Measurements from ENCODE around the gene PDE2A.

PDE2A gene

GRCh38 chr11:72704783-72705265 is 30.6 kb upstream of the PDE2A start:
- no peak for DNase-seq (ENCODE audit: low read depth in 2 of 2, low spot score in 1 of 2)

- DNase-seq (ENCODE audit: low read depth in 2 of 2, low spot score in 1 of 2): no peak
Observed at GRCh38 chr11:72704028-72704782, 30.0 kb upstream of the PDE2A start.

- DNase-seq (ENCODE audit: low read depth in 2 of 2, low spot score in 1 of 2): no peak
Observed at GRCh38 chr11:72703267-72704008, 29.2 kb upstream of the PDE2A start.

- DNase-seq (ENCODE audit: low read depth in 2 of 2, low spot score in 1 of 2): no peak
Observed at GRCh38 chr11:72702577-72703241, 28.5 kb upstream of the PDE2A start.

GRCh38 chr11:72702096-72702495 is 27.9 kb upstream of the PDE2A start:
- no peak for DNase-seq (ENCODE audit: low read depth in 2 of 2, low spot score in 1 of 2)

- DNase-seq (ENCODE audit: low read depth in 2 of 2, low spot score in 1 of 2): no peak
Observed at GRCh38 chr11:72701466-72701865, 27.2 kb upstream of the PDE2A start.

GRCh38 chr11:72700146-72700545 is 25.9 kb upstream of the PDE2A start:
- DNase-seq (ENCODE audit: low read depth in 2 of 2, low spot score in 1 of 2): no peak

GRCh38 chr11:72697814-72698213 is 23.6 kb upstream of the PDE2A start:
- no peak for DNase-seq (ENCODE audit: low read depth in 2 of 2, low spot score in 1 of 2)

GRCh38 chr11:72696866-72697700 is 22.9 kb upstream of the PDE2A start:
- no peak for DNase-seq (ENCODE audit: low read depth in 2 of 2, low spot score in 1 of 2)

- no peak for DNase-seq (ENCODE audit: low read depth in 2 of 2, low spot score in 1 of 2)
Observed at GRCh38 chr11:72695354-72695753, 21.1 kb upstream of the PDE2A start.

GRCh38 chr11:72693271-72693968 is 19.2 kb upstream of the PDE2A start:
- no peak for DNase-seq (ENCODE audit: low read depth in 2 of 2, low spot score in 1 of 2)

GRCh38 chr11:72692498-72693237 is 18.4 kb upstream of the PDE2A start:
- DNase-seq (ENCODE audit: low read depth in 2 of 2, low spot score in 1 of 2): no peak

GRCh38 chr11:72690166-72690565 is 15.9 kb upstream of the PDE2A start:
- no peak for DNase-seq (ENCODE audit: low read depth in 2 of 2, low spot score in 1 of 2)

- DNase-seq (ENCODE audit: low read depth in 2 of 2, low spot score in 1 of 2): no peak
Observed at GRCh38 chr11:72688929-72689328, 14.7 kb upstream of the PDE2A start.

- no peak for DNase-seq (ENCODE audit: low read depth in 2 of 2, low spot score in 1 of 2)
Observed at GRCh38 chr11:72688486-72688885, 14.3 kb upstream of the PDE2A start.

- no peak for DNase-seq (ENCODE audit: low read depth in 2 of 2, low spot score in 1 of 2)
Observed at GRCh38 chr11:72687326-72687725, 13.1 kb upstream of the PDE2A start.

GRCh38 chr11:72686639-72687220 is 12.5 kb upstream of the PDE2A start:
- DNase-seq (ENCODE audit: low read depth in 2 of 2, low spot score in 1 of 2): no peak

- DNase-seq (ENCODE audit: low read depth in 2 of 2, low spot score in 1 of 2): peak in 1 of 2 donors; percentile 5
Observed at GRCh38 chr11:72685560-72686480, 11.6 kb upstream of the PDE2A start.
